MM.1S (cell line): ENCODE results near the gene KDM4C.

ENCODE experiments used
- DNase-seq: peaks from one replicate; pipeline ENCODE4 v3.0.0-alpha.2; 2015
- H2AFZ ChIP-seq: fragments of 300-600 bp; sonication (generic); 2 replicates; pipeline ENCODE4 v1.6.0; 2016; ENCODE audit warnings: antibody characterized with exemption, low read length
- H3F3A ChIP-seq: fragments of 300-600 bp; sonication (generic); 2 replicates; pipeline ENCODE4 v1.6.1; 2016; ENCODE audit warnings: mild to moderate bottlenecking, antibody characterized with exemption, low read length, moderate library complexity, mixed read lengths; ENCODE audit not compliant: insufficient read depth
- H3K27ac ChIP-seq: fragments of 300-600 bp; sonication (generic); 2 replicates; pipeline ENCODE4 v1.5.1; 2016; ENCODE audit warnings: mild to moderate bottlenecking, low read length
- H3K27me3 ChIP-seq: fragments of 300-600 bp; sonication (generic); replicated peaks from 2 replicates; pipeline ENCODE4 v1.6.0; 2016; ENCODE audit warnings: low read length; ENCODE audit not compliant: insufficient read depth
- H3K36me3 ChIP-seq: fragments of 300-600 bp; sonication (generic); replicated peaks from 2 replicates; pipeline ENCODE4 v1.6.1; 2016; ENCODE audit warnings: mild to moderate bottlenecking, low read length, mixed read lengths; ENCODE audit not compliant: insufficient read depth
- H3K4me1 ChIP-seq: fragments of 300-600 bp; sonication (generic); 2 replicates; pipeline ENCODE4 v1.6.1; 2016; ENCODE audit warnings: low read length, mixed read lengths
- H3K4me2 ChIP-seq: fragments of 300-600 bp; sonication (generic); 2 replicates; pipeline ENCODE4 v1.6.0; 2016; ENCODE audit warnings: low read depth, low read length
- H3K4me3 ChIP-seq: fragments of 300-600 bp; sonication (generic); 2 replicates; pipeline ENCODE4 v1.5.1; 2016; ENCODE audit warnings: low read length, mixed read lengths
- H3K79me2 ChIP-seq: fragments of 300-600 bp; sonication (generic); 2 replicates; pipeline ENCODE4 v1.6.1; 2016; ENCODE audit warnings: mixed run types, low read length, mixed read lengths
- H3K9ac ChIP-seq: fragments of 300-600 bp; sonication (generic); 2 replicates; pipeline ENCODE4 v1.6.1; 2016; ENCODE audit warnings: low read length, mixed read lengths
- H3K9me2 ChIP-seq: fragments of 300-600 bp; sonication (generic); replicated peaks from 2 replicates; pipeline ENCODE4 v1.6.1; 2016; ENCODE audit warnings: mild to moderate bottlenecking, low read length, mixed read lengths; ENCODE audit not compliant: insufficient read depth
- H3K9me3 ChIP-seq: fragments of 300-600 bp; sonication (generic); replicated peaks from 2 replicates; pipeline ENCODE4 v1.6.1; 2016; ENCODE audit warnings: mild to moderate bottlenecking, low read length, mixed read lengths; ENCODE audit not compliant: insufficient read depth
- H4K20me1 ChIP-seq: fragments of 300-600 bp; sonication (generic); 2 replicates; pipeline ENCODE4 v1.6.1; 2016; ENCODE audit warnings: mild to moderate bottlenecking, low read length, moderate library complexity, mixed read lengths; ENCODE audit not compliant: insufficient read depth
- EZH2 ChIP-seq: fragments of 300-600 bp; sonication (generic); optimal IDR thresholded peaks from 2 replicates; pipeline ENCODE3; 2017; ENCODE audit warnings: low read depth, mild to moderate bottlenecking, antibody characterized with exemption, low read length, mixed read lengths
- EZH2phosphoT487 ChIP-seq: fragments of 300-600 bp; sonication (generic); IDR thresholded peaks from 2 replicates; pipeline ENCODE4 v1.6.1; 2018; ENCODE audit warnings: antibody characterized with exemption, low read length
- TF ChIP-seq, protein P1 (sequence below): fragments of 300-600 bp; sonication (generic); IDR thresholded peaks from 2 replicates; pipeline ENCODE4 v1.5.1; 2016; ENCODE audit warnings: antibody characterized with exemption, low read length, mixed read lengths

The KDM4C gene

DNA sequence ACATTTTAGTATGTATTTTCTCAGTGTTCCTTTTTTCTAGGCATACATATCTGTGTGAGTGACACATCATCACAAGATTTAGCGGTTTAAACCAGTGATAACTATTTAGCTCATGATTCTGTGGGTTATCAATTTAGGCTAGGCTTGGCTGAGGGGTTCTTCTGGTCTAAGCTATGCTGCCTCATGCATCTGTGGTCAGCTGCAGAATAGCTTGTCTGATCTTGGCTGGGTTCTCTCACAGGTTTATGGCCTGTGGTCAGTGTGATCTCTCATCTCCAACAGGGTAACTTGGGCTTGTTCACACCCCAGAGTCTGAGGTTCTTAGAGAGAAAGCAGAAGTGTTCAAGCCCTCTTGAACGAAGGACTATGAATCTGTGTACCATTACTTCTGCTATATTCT is 363.3 kb downstream of the KDM4C start:
- Histone ChIP-seq H4K20me1 (no peaks in the 10 kb centered on the region), H3K9me3 (no peaks in the 10 kb centered on the region), H3K27me3 (no peaks in the 10 kb centered on the region), H3K9ac (no peak overlapping the region), H3K4me2 (no peak overlapping the region), H3F3A (no peaks in the 10 kb centered on the region), H3K4me3 (no peak overlapping the region), H3K4me1 (no peaks in the 10 kb centered on the region), H3K36me3 (no peaks in the 10 kb centered on the region), H3K9me2 (no peaks in the 10 kb centered on the region), H3K79me2 (no peaks in the 10 kb centered on the region), H3K27ac (no peak overlapping the region), H2AFZ (no peak overlapping the region)
- TF ChIP-seq EZH2: no peak
- no peak for TF ChIP-seq EZH2phosphoT487
- TF ChIP-seq, protein P1, sequence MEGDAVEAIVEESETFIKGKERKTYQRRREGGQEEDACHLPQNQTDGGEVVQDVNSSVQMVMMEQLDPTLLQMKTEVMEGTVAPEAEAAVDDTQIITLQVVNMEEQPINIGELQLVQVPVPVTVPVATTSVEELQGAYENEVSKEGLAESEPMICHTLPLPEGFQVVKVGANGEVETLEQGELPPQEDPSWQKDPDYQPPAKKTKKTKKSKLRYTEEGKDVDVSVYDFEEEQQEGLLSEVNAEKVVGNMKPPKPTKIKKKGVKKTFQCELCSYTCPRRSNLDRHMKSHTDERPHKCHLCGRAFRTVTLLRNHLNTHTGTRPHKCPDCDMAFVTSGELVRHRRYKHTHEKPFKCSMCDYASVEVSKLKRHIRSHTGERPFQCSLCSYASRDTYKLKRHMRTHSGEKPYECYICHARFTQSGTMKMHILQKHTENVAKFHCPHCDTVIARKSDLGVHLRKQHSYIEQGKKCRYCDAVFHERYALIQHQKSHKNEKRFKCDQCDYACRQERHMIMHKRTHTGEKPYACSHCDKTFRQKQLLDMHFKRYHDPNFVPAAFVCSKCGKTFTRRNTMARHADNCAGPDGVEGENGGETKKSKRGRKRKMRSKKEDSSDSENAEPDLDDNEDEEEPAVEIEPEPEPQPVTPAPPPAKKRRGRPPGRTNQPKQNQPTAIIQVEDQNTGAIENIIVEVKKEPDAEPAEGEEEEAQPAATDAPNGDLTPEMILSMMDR: no peak
- DNase-seq: no peak

DNA sequence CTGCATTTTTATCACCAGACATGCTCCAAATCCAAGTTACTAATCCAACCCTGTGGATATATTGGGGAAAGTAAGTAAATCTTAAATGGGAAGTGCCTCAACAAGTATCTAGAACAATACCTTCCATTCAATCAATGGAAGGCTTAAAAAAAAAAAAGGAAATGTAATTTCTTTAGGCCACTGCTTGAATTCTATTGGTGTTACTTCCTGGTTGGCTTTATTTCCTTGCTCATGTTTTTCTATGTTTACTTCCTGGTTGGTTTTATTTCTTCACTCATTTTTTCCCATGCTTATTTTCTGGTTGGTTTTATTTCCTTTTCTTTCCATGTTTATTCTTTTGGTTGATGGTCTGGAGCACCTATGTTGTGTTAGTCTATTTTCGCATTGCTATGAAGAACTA is 363.9 kb downstream of the KDM4C start:
- Histone ChIP-seq H3K27me3 (no peaks in the 10 kb centered on the region), H3K9ac (no peak overlapping the region), H2AFZ (no peak overlapping the region), H3K79me2 (no peaks in the 10 kb centered on the region), H3K36me3 (no peaks in the 10 kb centered on the region), H4K20me1 (no peaks in the 10 kb centered on the region), H3K4me1 (no peaks in the 10 kb centered on the region), H3K9me3 (no peaks in the 10 kb centered on the region), H3K27ac (no peak overlapping the region), H3F3A (no peaks in the 10 kb centered on the region), H3K4me2 (no peak overlapping the region), H3K4me3 (no peak overlapping the region), H3K9me2 (no peaks in the 10 kb centered on the region)
- TF ChIP-seq EZH2phosphoT487 (no peak), EZH2 (no peak)
- TF ChIP-seq, protein P1: no peak
- DNase-seq: no peak

DNA sequence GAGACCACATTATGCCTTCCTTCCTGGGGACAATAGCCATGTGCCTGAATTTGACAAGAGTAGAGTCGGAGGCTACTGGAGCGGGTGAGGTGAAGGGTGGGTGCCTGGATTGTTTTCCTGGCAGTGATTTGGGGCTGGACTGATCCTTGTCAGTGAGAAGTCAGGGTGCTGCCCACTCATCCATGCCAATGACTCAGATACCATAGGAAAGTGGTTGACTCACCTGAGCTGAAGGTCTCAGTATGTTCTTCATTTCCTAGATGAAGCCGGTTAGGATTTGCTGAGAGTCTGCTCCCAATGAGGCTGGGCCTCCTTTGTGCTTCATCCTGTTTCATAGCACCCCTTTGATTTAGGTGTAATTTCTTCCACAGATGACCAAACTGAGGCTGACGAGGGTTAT is 366.0 kb downstream of the KDM4C start:
- Histone ChIP-seq H3F3A (no peaks in the 10 kb centered on the region), H3K9ac (no peak overlapping the region), H3K27me3 (no peaks in the 10 kb centered on the region), H3K36me3 (no peaks in the 10 kb centered on the region), H3K27ac (no peak overlapping the region), H3K4me1 (no peaks in the 10 kb centered on the region), H2AFZ (no peak overlapping the region), H3K9me3 (no peaks in the 10 kb centered on the region), H3K79me2 (no peaks in the 10 kb centered on the region), H3K4me2 (no peak overlapping the region), H4K20me1 (no peaks in the 10 kb centered on the region), H3K9me2 (no peaks in the 10 kb centered on the region), H3K4me3 (no peak overlapping the region)
- no peak for DNase-seq
- TF ChIP-seq EZH2: no peak
- no peak for TF ChIP-seq EZH2phosphoT487
- TF ChIP-seq, protein P1: no peak
